Hematopoietic multipotent progenitor cell treated with erythropoietin and hydrocortisone succinate and interleukin-3 and kit ligand, for 17 days (in vitro differentiated cells): ENCODE measurements around the gene TPRG1L.

ENCODE experiments used
- DNase-seq: peaks from one replicate; pipeline ENCODE4 v3.0.0-alpha.2; 2015; ENCODE audit warnings: low spot score

TPRG1L gene

DNA sequence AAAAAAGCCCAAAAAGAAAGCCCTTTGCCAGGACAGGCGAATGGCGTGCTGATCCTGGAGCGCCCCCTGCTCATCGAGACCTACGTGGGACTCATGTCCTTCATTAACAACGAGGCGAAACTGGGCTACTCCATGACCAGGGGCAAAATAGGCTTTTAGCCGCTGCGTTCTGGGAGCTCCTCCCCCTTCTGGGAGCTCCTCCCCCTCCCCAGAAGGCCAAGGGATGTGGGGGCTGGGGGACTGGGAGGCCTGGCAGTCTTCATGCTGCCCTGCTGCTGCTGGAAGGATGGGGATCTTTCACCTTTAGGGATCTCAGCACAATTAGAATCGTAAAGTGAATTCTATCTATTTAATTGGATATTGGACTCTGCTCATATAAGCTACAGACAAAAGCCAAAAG is 3.6 kb downstream of the TPRG1L start:
- DNase-seq: no peak

DNA sequence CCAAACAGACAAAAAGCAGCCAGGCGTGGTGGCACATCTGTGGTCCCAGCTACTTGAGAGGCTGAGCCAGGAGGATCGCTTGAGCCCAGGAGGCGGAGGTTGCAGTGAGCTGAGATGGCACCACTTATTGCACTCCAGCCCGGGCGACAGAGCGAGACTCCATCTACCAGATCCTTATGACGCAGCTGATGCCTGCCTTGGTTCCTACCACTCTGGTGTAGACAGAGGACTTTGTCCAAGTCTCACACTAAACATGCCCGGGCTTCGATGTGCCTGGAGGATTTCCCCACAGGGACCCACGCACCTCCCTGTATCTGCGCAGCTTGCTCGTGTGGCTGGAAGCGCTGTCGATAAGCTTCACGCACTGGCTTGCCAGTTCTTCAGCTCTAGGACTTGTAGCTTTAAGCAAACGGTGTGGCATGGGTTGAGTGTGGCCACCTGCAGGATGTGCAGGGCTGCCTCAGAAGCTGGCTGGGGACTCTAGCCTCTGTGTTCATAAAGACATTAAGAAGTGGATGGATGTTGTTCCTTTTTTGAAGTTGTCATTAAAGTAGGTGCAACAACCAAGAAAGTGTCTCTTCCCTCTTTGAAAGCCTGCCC is 4.8 kb downstream of the TPRG1L start:
- DNase-seq: no peak

DNA sequence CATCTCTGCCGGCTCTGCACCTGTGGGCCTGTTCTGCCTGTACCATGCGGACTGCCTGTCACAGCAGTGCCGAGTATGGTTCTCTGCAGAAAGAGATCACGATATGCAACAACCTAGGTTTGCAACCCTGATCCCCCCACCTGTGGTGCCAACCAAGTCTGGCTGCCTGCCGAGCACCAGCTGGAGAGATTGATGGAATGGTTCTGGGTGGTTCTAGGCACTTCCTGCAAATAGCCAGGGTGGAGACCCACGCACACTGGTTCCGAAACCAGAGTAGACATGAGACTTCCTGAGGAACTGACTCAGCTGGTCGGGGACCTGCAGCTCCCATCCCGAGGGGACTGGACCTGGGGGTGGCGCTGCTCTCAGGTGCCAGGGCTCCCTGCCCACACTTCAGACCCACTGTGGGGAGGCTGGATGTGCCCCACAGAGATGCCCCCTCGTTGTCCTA is 5.4 kb downstream of the TPRG1L start:
- DNase-seq: no peak

DNA sequence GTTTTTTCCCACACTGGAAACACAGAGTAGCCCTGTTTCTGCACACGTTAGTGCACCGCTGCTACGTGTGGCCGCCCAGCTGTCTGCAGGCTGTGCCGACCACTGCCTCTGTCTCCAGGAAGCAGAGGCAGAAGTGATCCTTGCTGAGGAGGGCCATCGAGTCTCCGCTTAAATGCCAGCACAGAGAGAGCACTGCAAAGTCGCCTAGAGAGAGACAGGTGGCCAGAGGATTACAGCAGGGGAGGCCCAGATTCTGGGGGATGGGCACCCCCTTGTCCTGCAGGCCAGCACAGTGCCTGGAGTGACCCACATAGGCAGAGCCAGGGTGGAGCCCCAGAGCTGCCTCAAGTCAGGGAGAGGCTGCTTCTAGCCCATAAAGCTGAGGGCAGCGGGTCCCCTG is 6.1 kb downstream of the TPRG1L start:
- no peak for DNase-seq

DNA sequence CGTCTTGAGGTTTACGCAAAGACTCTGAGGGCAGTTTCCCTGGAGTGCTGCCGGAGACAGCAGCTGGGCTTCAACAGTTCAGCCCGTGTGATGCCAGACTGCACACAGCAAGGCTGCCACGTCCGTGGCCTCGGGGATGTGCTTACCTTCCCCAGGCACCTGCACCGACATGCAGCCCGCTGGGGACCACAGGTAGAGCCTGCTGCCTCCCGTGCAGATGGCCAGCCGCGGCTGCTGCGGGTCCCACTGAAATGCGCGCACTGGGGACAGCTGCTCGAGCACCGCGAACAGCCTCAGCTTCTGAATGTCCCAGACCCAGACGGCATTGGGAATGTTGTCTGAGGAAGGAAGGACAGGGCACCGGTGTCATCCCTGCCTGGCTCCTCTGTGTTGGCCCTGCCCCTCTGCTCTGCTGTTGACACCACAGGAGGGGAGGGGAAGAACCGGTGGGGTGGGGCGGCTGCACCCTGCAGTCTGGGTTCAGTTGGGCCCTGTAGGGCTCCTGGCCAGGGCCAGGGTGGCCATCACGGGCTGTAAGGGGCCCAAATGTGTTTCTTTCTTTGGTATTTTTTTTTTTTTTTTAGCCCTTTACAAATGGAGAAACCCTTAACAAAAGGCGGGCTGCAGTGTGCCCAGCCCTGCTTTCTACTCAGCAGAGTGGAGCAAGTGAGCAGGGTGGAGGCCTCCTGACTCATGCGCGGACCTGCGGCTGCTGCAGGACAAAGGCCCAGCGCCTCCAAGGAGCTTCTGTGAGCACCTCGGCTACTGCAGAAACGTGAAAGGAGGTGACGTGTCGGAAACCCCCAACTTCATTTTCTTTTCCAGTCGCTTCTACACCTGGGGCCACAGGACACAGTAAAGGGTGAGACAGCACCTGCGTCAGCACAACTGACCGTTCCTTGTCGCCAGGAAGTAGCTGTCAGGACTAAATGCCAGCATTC is 6.8 kb downstream of the TPRG1L start:
- no peak for DNase-seq

DNA sequence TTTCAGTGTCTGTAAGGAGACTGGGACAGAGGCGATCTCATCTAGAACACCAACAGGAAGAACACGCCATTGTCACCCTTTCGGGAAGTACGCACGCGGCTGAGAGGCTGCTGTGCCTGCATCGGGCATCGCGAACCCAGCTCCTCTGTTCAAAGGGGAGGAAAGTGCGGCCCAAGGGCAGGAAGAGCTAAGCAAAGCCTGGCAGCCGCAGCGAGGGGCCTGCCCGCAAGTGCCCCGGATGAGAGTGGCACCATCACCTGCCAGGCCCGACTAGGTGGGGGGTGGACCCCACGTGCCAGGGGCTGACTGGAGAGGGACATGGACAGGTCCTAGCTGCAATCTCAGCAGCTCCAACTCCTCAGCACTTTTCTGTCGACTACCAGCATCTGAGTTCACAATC is 7.5 kb downstream of the TPRG1L start:
- DNase-seq: no peak

DNA sequence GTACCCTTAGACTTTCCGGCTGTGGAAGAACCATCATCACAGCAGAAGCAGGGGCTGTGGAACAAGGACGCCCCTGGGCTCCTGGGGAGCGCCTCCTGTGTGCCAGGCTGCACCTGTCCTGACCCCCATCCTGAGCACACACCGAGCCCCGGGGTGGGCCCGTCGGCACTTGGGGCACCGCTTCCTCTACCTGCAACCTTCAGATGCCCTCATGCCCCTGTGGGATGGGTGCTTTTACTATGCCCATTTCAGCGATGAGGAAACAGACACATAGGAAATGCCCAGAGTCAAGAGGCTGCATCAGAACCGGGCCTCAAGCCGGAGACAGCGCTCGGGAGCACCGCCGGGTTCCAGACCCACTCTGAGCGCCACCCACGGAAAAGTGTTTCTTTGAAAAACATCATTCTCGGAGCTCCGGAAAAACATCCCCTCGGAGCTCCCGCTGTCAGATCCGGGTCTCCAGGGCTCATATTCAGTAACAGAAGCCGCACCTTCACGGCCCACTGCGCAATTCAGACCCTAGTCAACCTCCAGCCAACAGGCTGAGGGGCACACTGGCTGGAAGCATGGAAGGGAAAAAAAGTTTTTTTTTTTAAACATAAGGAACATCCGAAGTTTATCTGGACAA is 8.0 kb downstream of the TPRG1L start:
- DNase-seq: no peak

DNA sequence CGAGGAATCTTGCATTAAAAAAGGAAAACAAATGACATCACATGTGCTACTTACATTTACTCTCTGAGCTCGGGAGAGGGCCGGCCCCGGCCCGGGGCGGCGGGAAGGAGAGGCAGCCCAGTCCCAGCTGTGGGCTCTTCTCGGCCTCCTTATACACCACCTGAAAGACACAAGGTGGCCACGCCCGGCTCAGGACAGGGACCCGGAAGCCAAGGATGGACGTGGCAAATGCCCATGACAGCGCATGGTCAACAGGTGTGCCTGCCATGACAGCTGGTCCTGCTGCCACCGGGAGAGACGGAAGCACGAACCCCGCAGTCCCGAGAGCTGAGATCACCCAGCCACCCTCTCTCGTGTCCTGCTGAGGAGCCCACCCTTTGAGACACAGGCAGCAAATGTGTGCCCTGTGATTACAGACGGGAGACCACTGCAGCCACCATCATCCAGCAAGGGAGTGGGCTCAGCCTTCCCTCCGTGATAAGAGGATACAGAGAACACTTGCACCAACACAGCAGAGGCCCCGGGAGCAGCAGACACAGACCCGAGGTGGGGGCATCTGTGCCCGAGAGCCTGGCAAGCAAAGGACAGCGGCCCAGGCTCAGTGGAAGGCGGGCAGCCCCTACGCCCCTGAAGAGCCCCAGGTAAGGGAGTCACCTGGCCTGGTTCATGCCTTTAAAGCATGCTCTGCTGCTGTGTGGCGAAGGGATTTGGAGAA is 8.7 kb downstream of the TPRG1L start:
- no peak for DNase-seq

DNA sequence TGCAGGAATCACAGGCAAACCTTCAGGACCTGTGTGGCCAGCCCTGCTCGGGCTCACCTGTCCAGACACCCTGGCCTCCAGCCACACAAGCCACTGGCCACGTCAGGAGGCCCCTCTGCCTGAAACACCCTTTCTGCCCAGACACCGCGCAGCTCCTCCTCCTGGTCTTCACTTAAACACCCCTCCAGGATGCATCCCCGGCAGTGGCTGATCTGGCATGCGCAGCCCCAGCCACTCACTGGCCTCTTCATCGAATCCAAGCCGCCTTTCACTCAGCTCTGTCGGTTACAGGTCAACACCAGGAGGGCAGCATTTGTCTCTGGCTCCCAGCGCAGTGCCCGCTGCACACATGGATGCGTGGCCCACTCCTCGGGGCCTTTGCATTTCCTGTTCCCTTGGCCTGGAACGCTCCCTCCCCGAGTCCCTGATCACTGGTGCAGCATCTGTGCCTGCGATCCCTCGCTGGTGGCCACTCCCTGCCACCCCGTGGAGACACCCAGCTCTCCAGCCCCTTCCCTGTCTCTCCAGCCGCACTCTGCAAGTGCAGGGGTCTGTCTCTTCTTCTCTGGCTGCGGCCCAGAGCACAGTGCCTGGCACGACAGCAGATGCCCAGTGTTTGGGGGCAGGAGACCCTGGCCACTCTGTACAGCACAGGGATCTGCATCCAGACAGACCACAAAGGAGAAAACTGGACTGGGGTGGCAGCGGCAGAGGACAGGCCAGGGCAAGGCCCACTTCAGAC is 9.4 kb downstream of the TPRG1L start:
- no peak for DNase-seq

DNA sequence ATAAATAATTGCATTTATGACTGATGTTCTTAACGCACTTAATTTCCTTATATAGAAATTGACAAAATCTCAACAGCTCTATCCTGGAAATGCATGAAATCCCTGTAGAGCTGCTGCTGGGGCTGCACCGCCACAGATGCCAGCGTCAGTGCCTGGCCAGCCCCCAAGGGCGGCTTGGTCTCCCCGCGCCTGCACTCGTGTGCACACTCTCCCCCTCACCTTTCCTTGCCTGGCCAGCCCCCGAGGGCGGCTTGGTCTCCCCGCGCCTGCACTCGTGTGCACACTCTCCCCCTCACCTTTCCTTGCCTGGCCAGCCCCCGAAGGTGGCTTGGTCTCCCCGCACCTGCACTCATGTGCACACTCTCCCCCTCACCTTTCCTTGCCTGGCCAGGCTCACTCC is 11.3 kb downstream of the TPRG1L start:
- no peak for DNase-seq

DNA sequence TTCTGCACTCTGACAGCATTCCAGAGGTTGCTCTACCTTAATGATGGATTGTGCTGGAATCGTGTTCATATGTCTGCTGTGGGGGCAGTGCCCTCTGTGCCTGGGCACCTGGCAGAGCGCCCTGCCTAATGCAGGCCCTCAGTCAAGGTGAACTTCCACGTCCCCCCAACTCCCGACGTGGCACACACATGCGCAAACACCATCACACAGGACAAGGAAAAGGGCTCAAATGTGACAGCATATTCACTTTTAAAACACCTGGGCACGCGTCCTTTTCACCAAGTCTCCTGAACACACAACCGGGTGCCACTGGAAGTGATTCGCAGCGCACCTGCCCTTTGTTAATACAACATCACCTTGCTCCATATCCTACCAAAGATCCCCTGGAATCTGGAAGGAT is 11.7 kb downstream of the TPRG1L start:
- DNase-seq: no peak

DNA sequence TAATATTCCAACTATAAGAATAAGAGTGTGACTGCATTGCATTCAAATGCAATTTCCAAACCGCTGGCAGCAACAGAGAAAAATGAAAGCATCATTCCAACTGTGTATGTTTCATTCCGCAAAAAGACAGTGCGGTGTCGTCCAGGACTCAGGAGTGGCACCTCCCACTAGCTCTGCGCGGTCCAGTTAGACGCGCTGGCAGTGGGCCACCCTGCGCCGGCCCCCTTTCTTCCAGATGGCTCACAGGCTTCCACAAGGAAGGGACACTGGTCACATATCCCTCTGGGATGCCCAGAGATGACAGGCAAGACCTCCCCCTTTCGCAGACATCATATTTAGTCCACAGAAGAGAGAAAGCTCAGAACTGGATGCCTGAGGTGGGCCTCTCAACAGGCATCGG is 13.2 kb downstream of the TPRG1L start:
- DNase-seq: no peak

DNA sequence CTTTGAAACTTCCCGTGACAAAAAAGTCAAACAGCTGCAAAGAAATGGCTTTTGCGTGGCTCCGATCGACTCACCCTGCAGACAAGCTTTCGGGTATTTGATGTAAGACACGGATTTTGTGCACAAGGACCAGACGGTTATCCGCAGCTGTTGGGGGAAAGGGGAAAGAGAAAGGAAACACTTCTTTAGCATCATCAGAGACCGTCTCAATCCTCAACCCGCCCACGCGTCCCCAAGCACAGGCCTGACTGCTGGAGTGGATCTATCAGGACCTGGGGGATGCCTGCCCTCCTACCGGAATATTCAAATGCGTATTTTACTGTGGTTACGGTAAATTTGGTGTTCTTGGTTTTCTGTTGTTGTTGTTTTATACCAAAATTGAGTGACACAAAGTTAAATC is 13.9 kb downstream of the TPRG1L start:
- DNase-seq: no peak

DNA sequence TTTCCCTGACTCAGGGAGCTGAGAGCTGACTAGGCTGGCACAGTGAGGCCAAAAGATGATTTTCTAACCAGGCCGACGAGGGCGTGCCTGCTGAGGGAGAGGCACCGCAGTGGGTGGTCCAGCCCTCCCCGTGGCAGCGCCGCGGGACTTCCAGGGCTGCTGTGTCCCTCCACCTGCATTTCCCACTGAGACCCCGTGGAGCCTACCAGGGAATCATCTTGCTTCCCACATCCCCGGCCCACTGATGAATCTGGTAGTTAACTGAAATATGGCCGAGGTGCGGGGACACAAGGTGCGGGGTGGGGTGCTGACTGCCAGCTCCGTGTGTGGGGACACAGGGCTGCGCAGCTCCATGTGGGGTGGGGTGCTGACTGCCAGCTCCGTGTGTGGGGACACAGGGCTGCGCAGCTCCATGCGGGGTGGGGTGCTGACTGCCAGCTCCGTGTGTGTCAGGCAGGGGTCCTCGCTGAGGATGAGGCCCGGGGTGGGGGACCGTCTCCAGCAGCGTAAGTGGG is 14.6 kb downstream of the TPRG1L start:
- no peak for DNase-seq

DNA sequence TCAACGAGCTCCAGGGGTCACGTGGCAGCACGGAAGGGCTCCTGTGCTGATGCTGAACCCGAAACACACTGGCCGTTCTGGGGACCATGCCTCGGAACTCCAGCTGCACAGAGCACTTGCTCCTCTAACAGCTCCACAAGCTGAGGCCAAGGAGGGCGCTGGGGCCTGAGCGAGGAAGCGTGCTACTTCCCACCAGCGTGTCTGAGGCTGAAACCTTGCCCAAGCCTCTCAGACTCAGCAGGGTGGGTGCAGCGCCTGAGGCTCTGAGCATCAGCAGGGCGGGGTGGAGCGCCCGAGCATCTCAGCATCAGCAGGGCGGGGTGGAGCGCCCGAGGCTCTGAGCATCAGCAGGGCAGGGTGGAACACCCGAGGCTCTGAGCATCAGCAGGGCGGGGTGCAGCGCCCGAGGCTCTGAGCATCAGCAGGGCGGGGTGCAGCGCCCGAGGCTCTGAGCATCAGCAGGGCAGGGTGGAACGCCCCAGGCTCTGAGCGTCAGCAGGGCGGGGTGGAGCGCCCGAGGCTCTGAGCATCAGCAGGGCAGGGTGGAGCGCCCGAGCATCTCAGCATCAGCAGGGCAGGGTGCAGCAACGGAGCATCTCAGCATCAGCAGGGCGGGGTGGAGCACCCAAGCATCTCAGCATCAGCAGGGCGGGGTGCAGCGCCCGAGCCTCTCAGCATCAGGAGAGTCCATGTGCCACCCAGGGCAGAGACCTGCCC is 15.5 kb downstream of the TPRG1L start:
- no peak for DNase-seq

DNA sequence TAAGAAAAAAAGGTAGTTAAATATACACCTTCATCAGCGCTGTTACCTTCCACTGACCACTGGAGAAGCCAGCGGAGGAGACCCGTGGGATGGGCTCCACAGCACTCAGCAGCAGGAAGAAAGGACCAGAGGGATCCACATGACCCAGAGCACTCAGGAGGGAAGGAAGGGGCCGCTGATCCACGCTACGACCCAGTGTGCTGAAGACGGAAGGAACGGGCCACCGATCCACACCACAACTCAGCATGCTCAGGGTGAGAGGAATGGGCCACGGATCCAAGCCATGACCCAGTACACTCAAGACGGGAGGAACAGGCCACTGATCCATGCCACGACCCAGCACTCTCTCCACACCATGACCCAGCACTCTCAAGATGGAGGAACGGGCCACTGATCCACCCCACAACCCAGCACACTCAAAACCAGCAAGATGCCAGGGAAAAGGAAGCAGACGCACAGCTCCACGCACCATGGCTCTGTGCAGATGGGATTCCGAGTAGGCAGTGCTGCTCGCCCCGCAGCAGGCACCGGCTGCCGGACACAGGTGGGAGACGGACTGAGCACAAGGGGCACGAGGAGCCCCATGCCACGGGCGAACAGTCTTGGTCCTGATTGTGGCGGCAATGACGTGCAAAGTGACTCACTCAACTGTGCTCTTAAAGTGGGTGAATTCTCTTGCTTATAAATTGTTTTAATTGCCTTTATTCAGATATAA is 16.4 kb downstream of the TPRG1L start:
- DNase-seq: no peak

DNA sequence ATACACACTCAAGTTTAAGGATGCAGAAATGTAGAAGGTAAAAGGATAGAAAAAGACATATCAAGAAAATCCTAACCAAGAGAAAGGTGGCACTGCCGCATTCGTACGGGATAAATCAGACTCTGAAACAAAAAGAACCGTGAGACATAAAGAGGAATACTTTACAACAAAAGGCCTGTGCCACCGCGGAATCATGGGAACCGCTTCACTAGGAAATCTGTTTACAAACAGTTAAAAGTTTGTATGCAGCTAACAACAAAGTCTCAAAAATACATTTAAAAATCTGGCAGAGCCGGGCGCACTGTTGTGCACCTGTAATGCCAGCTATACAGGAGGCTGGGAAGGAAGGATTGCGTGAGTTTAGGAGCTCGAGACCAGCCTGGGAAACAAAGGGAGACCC is 17.0 kb downstream of the TPRG1L start:
- no peak for DNase-seq

DNA sequence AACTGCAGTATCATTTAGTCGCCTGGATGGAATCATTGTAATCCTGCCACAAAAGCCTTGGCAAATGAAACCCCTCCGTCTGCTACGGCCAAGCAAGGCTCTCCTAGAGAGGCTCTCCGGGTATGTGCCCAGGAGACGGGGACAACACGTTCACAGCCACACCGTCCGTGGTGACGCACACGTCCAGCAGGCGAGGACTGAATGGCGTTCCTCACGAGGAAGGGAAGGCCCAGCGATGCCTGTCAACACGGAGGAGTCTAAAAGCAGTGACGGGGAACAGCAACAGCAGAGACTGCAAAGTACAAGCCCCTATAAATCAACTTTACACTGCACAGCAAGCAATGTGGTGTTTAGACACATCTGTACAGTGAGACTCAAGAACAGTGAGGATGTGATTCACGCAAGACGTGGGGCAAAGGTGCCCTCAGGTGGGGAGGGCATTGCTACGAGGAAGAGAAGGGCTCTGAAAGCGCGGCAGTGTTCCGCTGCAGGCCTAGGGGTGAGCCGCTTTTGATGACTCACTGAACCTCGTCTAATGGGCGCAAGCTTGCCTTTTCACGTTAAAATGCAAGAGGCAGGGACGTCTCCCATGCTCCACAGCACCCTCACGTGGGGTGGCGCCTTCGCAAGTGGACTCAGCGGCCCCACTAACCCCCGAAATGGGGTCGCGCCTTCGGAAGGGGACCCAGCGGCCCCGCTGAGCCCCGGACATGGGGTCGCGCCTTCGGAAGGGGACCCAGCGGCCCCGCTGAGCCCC is 18.3 kb downstream of the TPRG1L start:
- DNase-seq: no peak

DNA sequence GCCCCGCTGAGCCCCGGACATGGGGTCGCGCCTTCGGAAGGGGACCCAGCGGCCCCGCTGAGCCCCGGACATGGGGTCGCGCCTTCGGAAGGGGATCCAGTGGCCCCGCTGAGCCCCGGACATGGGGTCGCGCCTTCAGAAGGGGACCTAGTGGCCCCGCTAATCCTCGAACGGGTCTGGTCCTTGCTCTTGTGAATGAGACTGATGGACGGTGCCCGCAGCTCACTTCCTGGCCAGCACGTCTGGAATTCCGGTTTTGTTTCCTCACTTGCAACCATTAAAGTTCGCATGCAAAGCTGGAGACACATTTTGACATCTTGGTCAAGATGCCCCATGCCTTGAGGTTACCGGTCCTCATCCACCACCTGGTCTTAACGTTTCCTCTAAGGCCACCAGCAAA is 19.5 kb downstream of the TPRG1L start:
- DNase-seq: no peak

DNA sequence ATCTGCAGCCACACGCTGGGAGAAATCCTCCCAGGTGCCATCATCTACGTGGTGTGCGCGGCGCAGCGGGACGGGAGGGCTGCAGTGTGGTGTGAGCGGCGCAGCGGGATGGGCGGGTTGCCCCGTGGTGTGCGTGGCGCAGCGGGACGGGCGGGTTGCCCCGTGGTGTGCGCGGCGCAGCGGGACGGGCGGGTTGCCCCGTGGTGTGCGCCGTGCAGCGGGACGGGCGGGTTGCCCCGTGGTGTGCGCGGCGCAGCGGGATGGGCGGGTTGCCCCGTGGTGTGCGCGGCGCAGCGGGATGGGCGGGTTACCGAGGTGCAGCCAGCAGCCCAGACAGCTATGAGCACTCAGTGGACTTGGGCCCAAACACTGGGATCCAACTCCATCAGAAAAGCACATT is 20.4 kb downstream of the TPRG1L start:
- DNase-seq: no peak
